ENCODE data around the gene ZMYND8. TPM values are rescaled to one million over a fixed set of nuclear protein-coding genes. Genes with fewer than 3 reads are reported as not detected.

The ZMYND8 gene
- total and polyA plus RNA-seq, 2 of the 4 experiments (the other 2 are of a cell fraction), result 24.0 to 28.2 TPM

- H3K18ac ChIP-seq (ENCODE audit: low read depth, low read length), result no peak overlapping the region
- ATAC-seq (ENCODE audit: low read depth) (no peak), DNase-seq (no peak)
- no peak overlapping the region for H3K4me2 ChIP-seq (ENCODE audit: low read depth, low read length)
- no peak overlapping the region for H2BK20ac ChIP-seq (ENCODE audit: low read depth, low read length)
- H4K20me1 ChIP-seq (ENCODE audit: insufficient read depth, low read length), result no peaks in the 10 kb centered on the region
- H3K79me1 ChIP-seq (ENCODE audit: low read depth in 1 of 2, low read length in 2 of 2), result peaks cover 30 to 45% of the 10 kb centered on the region in 2 experiments
- no peak for TF ChIP-seq SMC3 (IDR thresholded peaks at IDR 0.05; ENCODE audit: low read depth, low read length)
- TF ChIP-seq ELK1 (IDR thresholded peaks at IDR 0.05; ENCODE audit: borderline replicate concordance, low read depth, low read length), result no peak
- TF ChIP-seq RAD21 (IDR thresholded peaks at IDR 0.05; ENCODE audit: low read length), result no peak
- TF ChIP-seq MXI1 (IDR thresholded peaks at IDR 0.05; ENCODE audit: borderline replicate concordance, low read depth, low read length), result no peak
- TF ChIP-seq, protein P1, sequence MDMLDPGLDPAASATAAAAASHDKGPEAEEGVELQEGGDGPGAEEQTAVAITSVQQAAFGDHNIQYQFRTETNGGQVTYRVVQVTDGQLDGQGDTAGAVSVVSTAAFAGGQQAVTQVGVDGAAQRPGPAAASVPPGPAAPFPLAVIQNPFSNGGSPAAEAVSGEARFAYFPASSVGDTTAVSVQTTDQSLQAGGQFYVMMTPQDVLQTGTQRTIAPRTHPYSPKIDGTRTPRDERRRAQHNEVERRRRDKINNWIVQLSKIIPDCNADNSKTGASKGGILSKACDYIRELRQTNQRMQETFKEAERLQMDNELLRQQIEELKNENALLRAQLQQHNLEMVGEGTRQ (IDR thresholded peaks at IDR 0.05; ENCODE audit: low read depth, low read length), result no peak
- CTCF ChIA-PET, result interaction anchor here (0.5 to 1.0 kb wide), 3 partner anchors 18 to 21 kb away, joined by 3 to 4 read pairs (median 3); no protein-coding TSS in a partner anchor
- intact Hi-C loops (cut with micrococcal nuclease) (no loop called here), in situ Hi-C loops (cut with MboI; ENCODE audit: low sequenced_read_pairs) (no loop called here), dilution Hi-C loops (cut with HindIII; ENCODE audit: low sequenced_read_pairs, unreplicated experiment) (no loop called here)
- H4K5ac ChIP-seq (ENCODE audit: low read depth, low read length), result no peak overlapping the region
- H4K91ac ChIP-seq (ENCODE audit: insufficient read depth, low read depth, low read length), result no peak overlapping the region
- no peaks in the 10 kb centered on the region; the same call in 1 of the 2 replicates for H3K9me1 ChIP-seq (ENCODE audit: insufficient read depth, low read length)
- H4K8ac ChIP-seq (ENCODE audit: low read depth in 2 of 2, low read length in 2 of 2), result no peak overlapping the region
- no peak overlapping the region for H2BK120ac ChIP-seq (ENCODE audit: low read depth, low read length)
- H2AK5ac ChIP-seq (ENCODE audit: low read depth, low read length), result no peak overlapping the region
- peaks cover 45% of the 10 kb centered on the region for H3K36me3 ChIP-seq (ENCODE audit: control insufficient read depth, insufficient read depth, low read length)
- no CpG with 5 or more reads among the region's 8 CpGs for WGBS, 2 experiments (ENCODE audit: extremely low coverage in 2 of 2, insufficient read length in 1 of 2)
- H2BK15ac ChIP-seq (ENCODE audit: low read depth, low read length), result no peak overlapping the region
- no peak overlapping the region for H3K56ac ChIP-seq (ENCODE audit: extremely low read depth, insufficient read depth, low read length)
- H3K4me3 ChIP-seq (ENCODE audit: insufficient read depth, low read depth, low read length), result no peak overlapping the region
- no TSS peak for BruUV-seq (replicated peaks)
- H3K23ac ChIP-seq (ENCODE audit: low read depth, low read length), result no peak overlapping the region
- no peak overlapping the region for H3K4ac ChIP-seq (ENCODE audit: low read depth, low read length)
- H3K4me1 ChIP-seq (ENCODE audit: control insufficient read depth, insufficient read depth, low read length), result no peaks in the 10 kb centered on the region
- no peak overlapping the region for H3K14ac ChIP-seq (replicated peaks; ENCODE audit: low read depth, low read length)
- no peaks in the 10 kb centered on the region for H3K27me3 ChIP-seq (ENCODE audit: control insufficient read depth, insufficient read depth, low read length)
- H2AK9ac ChIP-seq (replicated peaks; ENCODE audit: low read depth, low read length, poor library complexity), result no peak overlapping the region
- POLR2A ChIA-PET (ENCODE audit: unreplicated experiment), result no interaction called here
- H3K27ac ChIP-seq (ENCODE audit: insufficient read depth, low read length), result no peak overlapping the region
- no peaks in the 10 kb centered on the region for H3K9me3 ChIP-seq (ENCODE audit: control insufficient read depth, insufficient read depth, low read length)
- no peak overlapping the region for H2AFZ ChIP-seq (replicated peaks; ENCODE audit: low read length, poor library complexity)
- H2BK5ac ChIP-seq (ENCODE audit: low read depth, low read length, poor library complexity, severe bottlenecking), result no peak overlapping the region
- H3K9ac ChIP-seq (ENCODE audit: low read depth, low read length), result no peak overlapping the region
Observed at GRCh38 chr20:47295129-47295813, 61.2 kb downstream of the ZMYND8 start.

Measured in IMR-90 (cell line).